Measurements from ENCODE around the gene VPS18.

The VPS18 gene

DNA sequence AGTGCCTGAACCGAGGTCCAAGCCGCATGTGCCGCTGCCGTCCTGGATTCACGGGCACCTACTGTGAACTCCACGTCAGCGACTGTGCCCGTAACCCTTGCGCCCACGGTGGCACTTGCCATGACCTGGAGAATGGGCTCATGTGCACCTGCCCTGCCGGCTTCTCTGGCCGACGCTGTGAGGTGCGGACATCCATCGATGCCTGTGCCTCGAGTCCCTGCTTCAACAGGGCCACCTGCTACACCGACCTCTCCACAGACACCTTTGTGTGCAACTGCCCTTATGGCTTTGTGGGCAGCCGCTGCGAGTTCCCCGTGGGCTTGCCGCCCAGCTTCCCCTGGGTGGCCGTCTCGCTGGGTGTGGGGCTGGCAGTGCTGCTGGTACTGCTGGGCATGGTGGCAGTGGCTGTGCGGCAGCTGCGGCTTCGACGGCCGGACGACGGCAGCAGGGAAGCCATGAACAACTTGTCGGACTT is 42.0 kb downstream of the VPS18 start:
- no peak for DNase-seq (ENCODE audit: low read depth, low spot score)

DNA sequence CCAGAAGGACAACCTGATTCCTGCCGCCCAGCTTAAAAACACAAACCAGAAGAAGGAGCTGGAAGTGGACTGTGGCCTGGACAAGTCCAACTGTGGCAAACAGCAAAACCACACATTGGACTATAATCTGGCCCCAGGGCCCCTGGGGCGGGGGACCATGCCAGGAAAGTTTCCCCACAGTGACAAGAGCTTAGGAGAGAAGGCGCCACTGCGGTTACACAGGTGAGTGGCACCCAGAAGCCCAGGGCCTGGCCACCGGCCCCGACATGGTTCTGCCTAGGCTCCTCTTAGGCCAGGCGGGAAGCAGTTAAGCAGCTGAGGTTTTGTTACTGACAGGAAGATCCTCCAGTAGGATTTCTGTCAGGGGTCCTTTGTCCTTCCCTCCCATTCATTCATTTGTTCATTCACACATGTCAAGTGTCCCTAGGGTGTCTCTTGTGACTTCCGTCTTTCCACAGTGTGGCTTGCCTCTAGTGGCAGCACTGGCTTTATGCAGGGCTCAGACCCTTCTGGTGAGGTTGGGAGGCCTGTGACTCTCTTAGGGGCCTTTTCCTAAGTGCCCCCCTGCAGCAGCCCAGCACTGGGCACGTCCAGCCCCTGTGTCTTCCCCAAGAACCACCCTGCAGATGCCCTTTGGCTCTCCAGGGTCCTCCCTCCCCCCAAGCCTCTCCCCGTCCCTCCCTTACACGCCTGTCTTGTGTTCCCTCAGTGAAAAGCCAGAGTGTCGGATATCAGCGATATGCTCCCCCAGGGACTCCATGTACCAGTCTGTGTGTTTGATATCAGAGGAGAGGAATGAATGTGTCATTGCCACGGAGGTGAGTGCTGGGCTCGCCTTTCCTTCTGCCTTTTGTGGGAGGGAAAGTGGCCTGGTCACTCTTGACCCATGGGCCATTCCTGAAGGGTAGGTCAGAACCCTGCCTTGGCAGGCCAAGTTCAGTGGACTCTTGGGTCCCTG is 42.7 kb downstream of the VPS18 start:
- no peak for DNase-seq (ENCODE audit: low read depth, low spot score)

DNA sequence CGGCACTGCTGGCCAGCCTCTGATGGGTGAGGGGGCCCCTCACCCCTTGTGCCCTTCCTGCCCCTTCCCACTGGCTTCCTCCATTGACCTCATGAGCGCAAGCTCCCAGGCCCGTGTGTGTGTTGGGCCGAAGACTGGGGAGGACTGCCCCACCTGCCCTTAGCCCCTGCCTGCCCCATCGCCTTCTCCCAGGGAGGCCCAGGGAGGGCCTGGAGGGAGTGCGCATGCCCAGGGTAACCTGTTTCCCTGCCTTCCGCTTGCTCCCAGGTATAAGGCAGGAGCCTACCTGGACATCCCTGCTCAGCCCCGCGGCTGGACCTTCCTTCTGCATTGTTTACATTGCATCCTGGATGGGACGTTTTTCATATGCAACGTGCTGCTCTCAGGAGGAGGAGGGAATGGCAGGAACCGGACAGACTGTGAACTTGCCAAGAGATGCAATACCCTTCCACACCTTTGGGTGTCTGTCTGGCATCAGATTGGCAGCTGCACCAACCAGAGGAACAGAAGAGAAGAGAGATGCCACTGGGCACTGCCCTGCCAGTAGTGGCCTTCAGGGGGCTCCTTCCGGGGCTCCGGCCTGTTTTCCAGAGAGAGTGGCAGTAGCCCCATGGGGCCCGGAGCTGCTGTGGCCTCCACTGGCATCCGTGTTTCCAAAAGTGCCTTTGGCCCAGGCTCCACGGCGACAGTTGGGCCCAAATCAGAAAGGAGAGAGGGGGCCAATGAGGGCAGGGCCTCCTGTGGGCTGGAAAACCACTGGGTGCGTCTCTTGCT is 43.7 kb downstream of the VPS18 start:
- no peak for DNase-seq (ENCODE audit: low read depth, low spot score)

DNA sequence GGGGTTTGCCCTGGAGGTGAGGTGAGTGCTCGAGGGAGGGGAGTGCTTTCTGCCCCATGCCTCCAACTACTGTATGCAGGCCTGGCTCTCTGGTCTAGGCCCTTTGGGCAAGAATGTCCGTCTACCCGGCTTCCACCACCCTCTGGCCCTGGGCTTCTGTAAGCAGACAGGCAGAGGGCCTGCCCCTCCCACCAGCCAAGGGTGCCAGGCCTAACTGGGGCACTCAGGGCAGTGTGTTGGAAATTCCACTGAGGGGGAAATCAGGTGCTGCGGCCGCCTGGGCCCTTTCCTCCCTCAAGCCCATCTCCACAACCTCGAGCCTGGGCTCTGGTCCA is 44.3 kb downstream of the VPS18 start:
- no peak for DNase-seq (ENCODE audit: low read depth, low spot score)

DNA sequence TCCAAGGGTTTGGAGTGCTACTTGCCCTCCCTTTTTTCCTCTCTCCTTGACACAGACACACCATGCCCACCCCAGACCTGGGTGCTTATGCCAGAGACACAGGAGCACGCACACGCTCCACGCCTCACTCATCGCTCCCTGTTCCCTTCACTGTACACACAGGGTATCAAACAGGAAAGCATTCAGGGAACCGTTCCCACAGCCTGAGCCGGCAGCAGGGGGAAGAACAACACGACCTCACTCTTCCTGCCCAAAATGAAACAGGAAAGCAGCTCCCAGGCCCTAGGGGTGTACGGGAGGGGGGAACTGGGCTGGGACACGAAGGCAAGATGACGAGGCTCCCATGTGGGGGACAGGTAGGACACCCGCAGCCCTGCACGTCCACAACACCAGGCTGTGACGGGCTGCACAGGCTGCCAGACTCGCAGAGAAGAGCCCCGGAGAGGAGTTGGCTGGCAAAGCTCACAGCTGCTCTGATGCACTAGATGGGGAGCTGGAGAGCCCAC is 46.1 kb downstream of the VPS18 start:
- no peak for DNase-seq (ENCODE audit: low read depth, low spot score)

DNA sequence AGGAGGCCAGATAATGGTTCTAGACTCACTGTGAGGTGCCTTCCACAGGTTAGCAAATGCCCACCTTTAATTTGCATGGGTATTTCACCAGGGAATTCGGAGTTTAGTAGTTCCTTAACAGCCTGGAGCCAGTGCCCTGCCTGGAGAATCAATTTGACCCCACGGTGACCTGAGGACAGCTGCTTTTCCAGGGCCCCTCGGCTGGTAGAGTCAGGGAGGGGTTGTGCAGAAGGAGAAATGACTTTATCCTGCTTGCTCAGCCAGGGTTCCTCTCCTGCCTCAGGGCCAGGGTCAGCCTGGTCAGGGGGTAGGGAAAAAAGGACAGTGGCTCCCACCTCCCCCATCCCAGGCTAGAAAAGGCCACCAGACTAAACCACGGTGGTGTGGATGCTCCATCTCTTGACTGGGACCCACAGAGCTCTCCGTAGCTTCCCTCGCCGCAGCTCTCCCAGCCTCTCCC is 46.8 kb downstream of the VPS18 start:
- no peak for DNase-seq (ENCODE audit: low read depth, low spot score)

DNA sequence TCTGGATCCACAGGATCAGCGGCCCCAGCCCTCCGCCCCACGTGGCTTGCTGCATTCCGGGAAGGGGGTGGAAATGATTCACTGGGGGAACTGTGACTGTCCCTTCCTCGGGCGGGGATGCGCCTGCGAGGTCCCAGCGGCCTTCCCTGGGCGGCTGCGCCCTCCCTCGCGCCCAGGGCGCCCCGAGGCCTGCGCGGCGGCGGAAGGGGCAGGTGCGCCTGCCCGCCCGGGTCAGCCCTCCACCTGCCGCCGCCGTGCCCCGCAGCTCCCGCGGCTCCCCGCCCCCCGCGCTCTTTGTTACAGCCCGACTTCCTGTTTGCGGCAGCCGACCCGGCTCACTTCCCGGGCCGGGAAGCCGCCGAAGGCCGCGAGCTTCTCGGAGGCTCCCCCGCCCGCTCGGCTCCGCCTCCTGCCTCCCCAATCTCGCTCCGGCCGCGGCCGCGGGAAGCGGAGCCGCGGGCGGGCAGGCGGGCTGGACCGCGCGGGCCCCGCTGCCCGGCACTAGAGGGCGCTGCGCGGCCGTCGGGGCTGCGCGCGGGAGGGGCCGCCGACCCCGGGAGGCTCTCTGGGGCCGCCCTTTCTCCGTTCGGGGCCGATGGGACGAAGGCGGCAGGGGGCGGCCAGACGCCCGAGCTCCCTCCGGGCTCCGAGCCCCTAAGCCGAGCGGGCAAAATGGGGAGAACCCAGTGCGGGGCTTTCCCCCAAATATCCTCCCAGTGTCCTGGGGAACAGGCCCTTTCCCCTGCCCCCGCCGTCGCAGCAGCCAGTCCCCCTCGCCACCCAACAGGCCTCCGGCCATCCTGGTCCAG is 47.5 kb downstream of the VPS18 start:
- peak; percentile 23 for DNase-seq (ENCODE audit: low read depth, low spot score)

DNA sequence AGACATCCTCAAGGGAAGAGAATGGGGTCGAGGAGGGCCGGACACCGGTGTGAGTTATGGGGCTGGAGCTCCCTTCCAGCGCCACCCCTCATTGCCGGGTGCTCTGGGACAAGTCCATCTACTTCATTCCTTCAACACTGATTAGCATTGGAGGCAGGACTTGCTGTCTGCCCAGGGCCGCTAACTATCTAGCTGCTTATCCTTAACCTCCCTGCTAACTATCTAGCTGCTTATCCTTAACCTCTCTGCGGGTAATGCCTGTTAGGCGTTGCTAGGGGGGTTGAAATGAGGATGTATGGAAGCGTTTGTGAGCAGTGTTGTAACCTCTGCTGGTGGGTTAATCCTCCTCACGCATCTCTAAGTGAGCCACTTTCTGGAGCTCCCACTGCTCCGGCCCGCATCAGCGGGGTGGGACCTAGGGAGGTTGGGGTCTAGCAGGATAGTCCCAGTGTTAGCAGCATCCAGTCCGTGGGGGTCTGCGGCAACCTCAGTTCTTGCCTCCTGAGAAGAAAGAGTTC is 48.1 kb downstream of the VPS18 start:
- DNase-seq (ENCODE audit: low read depth, low spot score) = no peak

DNA sequence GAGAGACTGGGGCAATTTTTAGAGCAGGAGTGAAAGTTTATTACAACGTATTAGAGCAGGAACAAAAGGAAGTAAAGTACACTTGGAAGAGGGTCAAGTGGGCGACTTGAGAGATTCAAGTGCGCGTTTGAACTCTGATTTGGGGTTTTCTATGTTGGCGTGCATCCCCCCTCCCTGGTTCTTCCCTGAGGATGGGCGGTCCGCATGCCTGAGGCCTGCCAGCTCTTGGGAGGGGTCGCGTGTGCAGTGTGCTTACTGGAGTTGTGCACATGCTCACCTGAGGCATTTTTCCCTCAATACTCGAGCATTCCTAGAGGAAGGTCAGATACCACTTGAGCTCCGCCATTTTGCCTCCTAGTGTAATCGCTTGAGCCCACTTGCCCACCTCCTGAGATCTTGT is 48.6 kb downstream of the VPS18 start:
- DNase-seq (ENCODE audit: low read depth, low spot score) = no peak

DNA sequence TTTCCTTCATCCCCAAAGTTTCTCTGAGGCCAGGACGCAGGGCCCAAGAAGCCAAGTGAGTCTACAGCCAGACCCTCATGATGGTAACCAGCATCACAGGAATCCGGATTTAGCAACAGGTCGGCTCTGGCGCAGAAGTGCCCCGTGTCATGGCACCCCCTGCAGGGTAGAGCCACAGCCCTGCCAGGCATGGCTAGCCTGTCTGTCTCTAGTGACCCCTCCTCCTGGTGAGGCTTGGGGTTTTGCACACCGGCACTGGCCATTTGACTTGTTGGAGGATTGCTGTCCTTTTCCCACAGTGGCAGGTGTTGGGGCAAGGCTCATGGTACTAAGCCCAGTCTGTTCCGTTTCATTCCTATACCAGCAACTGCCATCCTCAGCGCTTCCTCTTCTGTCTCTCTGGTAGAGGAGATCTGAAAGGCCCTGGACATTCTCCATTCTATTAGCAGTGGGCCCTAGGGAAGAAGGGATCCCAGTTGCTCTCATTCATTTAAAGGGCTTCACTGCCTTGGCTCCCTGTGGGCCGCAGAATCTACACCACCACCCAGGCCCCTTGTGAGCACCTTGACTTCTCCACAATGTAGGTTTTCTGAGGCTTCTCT is 49.6 kb downstream of the VPS18 start:
- DNase-seq (ENCODE audit: low read depth, low spot score) = no peak

DNA sequence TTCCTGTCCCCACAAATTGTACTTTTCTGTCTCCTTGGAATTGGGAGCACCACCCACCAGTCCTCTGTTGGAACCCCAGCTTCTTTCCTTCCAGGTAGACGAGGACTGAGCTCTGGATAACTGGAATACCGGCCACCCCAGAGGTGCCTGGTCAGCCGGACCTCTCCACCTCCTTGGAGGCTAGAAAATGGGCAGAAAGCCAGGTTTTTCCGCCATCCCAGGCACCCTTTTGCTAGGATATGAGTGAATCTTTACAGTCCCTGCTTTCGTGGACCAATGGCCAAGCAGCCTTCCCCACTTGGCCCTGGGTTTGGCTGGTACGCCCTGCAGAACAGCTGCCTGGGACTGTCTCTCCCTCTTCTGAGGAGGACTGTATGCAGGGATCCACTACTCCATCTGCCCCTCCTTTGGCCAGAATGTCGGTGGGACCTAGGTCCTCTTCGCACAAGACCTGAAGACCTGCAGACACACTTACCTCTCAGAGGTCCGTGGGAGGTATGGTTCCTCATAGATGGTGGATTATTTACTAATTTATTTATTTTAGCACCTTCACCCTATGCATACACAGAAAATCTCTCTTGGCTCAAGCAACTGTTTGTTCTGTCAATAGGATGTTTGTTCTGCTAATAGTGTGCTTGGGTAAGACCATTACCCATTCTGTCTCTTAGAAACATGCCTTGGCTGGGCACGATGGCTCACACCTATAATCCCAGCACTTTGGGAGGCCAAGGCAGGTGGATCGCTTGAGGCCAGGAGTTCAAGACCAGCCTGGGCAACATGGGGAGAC is 50.5 kb downstream of the VPS18 start:
- DNase-seq (ENCODE audit: low read depth, low spot score) = no peak

DNA sequence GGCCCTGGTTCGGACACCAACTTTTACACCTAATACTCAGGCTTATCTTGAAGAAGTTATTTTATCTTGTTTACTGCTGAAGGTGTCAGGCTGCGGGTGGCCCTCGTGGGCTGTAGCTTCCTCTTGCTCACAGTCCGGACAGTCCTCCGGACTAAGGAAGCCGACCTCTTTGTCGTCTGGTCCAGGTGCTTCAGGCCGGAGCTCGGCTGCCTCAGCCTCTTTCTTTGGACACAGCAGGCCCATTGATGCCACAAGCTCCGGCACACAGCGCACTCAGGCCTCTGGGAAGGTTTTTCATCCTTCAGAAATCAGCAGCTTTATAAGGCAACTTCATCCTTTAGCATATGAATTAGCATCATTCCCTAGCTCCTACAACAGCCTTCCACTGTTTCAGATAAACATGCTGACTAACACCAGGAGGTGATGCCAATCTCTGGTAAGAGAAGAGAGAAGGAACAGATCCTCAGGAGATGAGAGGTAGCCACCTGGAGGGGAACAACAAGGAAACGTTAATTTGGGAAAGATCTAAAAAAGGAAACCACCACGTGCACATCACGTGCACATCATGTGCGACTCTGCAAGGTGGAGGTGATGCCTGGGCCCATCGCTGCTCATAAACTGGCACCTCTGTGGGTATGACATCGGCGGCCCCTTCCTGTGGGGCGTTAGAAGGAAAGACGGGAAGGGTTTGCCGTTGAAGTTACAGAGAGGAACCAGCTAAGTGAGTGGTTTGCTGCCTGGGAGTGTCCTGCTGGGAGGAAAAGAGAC is 54.6 kb downstream of the VPS18 start:
- DNase-seq (ENCODE audit: low read depth, low spot score) = no peak

DNA sequence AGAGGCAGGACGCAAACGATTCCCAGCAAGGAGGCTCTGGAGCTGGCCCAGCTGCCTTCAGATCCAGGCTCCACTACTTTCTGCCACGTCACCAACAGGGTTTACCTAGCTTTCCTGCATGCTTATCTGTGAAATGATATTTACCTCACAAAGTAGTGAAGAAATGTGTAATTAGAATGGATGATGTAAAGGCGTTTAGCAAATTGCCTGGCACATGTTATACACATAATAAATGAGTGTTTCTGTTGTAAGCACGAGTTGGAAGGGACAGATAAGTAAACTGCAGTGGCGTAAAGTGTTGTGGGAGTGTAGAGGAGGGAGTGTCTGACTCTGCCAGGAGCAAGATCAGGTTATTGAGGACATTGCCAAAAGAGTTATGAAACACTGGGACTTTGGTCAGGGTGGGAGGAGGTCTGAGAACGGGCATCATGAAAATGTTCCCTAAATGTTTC is 55.5 kb downstream of the VPS18 start:
- no peak for DNase-seq (ENCODE audit: low read depth, low spot score)

DNA sequence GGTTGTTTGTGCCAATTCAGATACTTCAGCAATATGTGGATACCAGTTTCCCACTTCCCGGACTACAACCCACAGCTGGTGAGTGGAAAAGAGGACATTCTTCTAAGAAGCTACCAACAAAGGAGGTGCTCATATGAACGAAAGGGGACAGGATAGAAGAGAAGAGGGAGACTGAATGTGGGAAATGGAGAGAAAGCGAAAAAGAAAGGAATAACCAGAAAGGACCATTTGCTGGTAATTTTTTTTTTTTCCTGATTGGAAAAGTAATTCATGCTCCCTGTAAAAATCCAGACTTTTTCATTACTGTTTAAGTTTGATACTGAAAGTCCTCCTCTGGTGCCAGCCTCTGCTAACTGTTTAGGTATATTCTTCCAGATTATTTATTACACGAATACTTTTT is 57.5 kb downstream of the VPS18 start:
- DNase-seq (ENCODE audit: low read depth, low spot score) = no peak

DNA sequence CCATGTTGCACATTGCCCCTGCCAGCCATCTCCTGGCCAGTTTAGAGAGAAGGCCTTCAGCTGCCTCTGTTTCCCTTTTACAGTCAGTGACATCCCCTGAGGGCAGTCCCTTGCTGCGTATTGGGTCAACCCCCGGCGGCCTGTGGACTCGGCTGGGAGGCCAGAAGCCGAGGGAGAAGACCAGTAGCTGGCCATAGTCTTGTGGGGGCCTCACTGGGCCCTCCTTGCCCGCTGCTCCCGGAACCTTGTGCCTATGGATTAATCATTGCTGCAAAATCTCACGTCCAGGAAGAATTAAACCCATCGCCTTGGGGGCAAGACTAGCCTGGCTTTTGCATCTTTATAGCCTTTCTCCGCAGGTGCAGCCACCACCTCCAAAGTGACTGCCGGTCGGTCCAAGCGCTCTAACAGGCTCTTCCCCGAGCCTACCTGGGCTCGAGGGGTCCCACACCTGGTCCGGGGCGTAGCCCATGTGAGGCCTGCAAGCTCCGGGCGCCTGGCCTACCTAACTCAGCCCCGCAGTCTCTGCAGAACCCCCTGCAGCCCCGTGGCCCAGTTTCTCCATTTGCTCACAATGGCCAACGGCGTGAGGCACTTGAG is 58.2 kb downstream of the VPS18 start:
- no peak for DNase-seq (ENCODE audit: low read depth, low spot score)

DNA sequence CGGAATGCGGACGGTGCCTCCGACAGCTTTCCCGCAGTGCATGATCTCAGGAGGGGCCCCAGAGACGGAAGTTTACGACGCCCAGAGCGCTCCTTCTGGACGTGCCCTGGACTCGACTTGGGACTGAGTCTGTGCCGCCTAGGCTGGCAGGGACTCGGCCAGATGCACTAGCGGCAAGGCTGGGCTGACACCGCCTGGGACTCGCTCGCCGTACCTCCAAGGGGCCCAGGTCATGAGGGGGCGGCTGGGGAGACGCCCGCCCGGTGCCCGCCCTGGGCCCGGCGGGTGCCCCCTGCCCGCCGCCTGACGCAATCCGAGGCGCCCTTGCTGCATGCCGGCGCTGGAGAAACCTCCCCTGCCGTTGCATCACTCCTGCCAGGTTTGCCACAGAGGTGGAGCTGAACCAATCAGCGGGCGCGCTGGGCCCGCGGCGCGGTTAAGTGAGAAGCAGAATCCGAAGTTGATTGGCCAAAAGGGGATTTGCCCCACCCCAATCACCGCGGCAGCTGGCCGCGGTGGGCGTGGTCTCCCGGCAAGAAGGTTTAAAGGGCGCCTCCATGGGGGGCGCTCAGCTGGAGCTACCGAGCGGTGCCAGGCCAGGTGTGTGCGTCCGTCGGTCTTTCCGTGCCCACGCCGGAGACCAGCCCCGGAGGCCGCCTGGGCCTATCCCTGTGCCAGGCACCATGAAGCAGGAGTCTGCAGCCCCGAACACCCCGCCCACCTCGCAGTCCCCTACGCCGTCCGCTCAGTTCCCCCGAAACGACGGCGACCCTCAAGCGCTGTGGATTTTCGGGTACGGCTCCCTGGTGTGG is 58.9 kb downstream of the VPS18 start, which contains the start of gene CHAC1:
TSS of gene CHAC1 (plus strand) at position 571 of the 812 bp plus-strand sequence. CDS start at position 684, 113 bp downstream.
- peak; percentile 93 for DNase-seq (ENCODE audit: low read depth, low spot score)

All from activated CD4-positive, CD25-positive, alpha-beta regulatory T cell treated with anti-CD3 and anti-CD28 coated beads, Interleukin-2, amount 50 U/mL, for 16 hours (primary cell).